Measurements from ENCODE around the gene HDAC4.

HDAC4 gene

GRCh38 chr2:239392688-239393387 is 8.0 kb downstream of the HDAC4 start:
- Histone ChIP-seq H4K91ac (ENCODE audit: low read depth, low read length) (no peak overlapping the region), H3K79me2 (ENCODE audit: control insufficient read depth, insufficient read depth, low read length, poor library complexity) (no peaks in the 10 kb centered on the region), H3K4ac (ENCODE audit: low read depth, low read length) (no peak overlapping the region), H2BK12ac (ENCODE audit: low read length) (no peak overlapping the region), H3K27me3 (ENCODE audit: insufficient read depth, low read length) (no peaks in the 10 kb centered on the region), H3K9me3 (ENCODE audit: insufficient read depth, low read depth, low read length) (no peaks in the 10 kb centered on the region), H3K4me3 (ENCODE audit: low read depth, low read length) (no peak overlapping the region), H3K4me1 (ENCODE audit: control insufficient read depth in 1 of 2, insufficient read depth in 2 of 2, low read length in 2 of 2) (peaks cover 2 to 6% of the 10 kb centered on the region in 2 experiments), H3K4me2 (ENCODE audit: low read length) (no peak overlapping the region), H2AK5ac (ENCODE audit: low read length) (no peak overlapping the region), H4K12ac (ENCODE audit: low read depth, low read length) (no peak overlapping the region), H3K18ac (ENCODE audit: low read length) (peak overlapping the region; percentile 25), H3K36me3 (ENCODE audit: control insufficient read depth in 1 of 2, insufficient read depth in 2 of 2, low read length in 2 of 2) (no peaks in the 10 kb centered on the region), H2BK120ac (ENCODE audit: insufficient read depth, low read length, poor library complexity) (no peak overlapping the region), H3K9ac (ENCODE audit: low read length) (no peak overlapping the region), H3K27ac (ENCODE audit: low read depth, low read length) (no peak overlapping the region), H2AFZ (ENCODE audit: insufficient read depth, low read length, poor library complexity) (no peak overlapping the region), H4K8ac (ENCODE audit: low read depth, low read length) (no peak overlapping the region), H3K23ac (ENCODE audit: low read length) (no peak overlapping the region), H2BK5ac (ENCODE audit: low read depth, low read length, poor library complexity) (no peak overlapping the region), H3K14ac (ENCODE audit: low read length) (no peak overlapping the region), H3K79me1 (ENCODE audit: low read length) (no peaks in the 10 kb centered on the region)
- WGBS (ENCODE audit: extremely low coverage, insufficient coverage, insufficient read length), result no CpG with 5 or more reads among the region's 14 CpGs
- no peak for DNase-seq

- H3K4me1 ChIP-seq (ENCODE audit: control insufficient read depth in 1 of 2, insufficient read depth in 2 of 2, low read length in 2 of 2), result peaks cover 2 to 6% of the 10 kb centered on the region in 2 experiments
- H3K18ac ChIP-seq (ENCODE audit: low read length), result no peak overlapping the region
- H3K27ac ChIP-seq (ENCODE audit: low read depth, low read length), result no peak overlapping the region
- H2AK5ac ChIP-seq (ENCODE audit: low read length), result no peak overlapping the region
- H4K12ac ChIP-seq (ENCODE audit: low read depth, low read length), result no peak overlapping the region
- H3K23ac ChIP-seq (ENCODE audit: low read length), result no peak overlapping the region
- H3K36me3 ChIP-seq (ENCODE audit: control insufficient read depth in 1 of 2, insufficient read depth in 2 of 2, low read length in 2 of 2), result no peaks in the 10 kb centered on the region
- no peak for DNase-seq
- no peak overlapping the region for H2AFZ ChIP-seq (ENCODE audit: insufficient read depth, low read length, poor library complexity)
- no CpG with 5 or more reads among the region's 12 CpGs for WGBS (ENCODE audit: extremely low coverage, insufficient coverage, insufficient read length)
- H2BK5ac ChIP-seq (ENCODE audit: low read depth, low read length, poor library complexity), result no peak overlapping the region
- H3K79me1 ChIP-seq (ENCODE audit: low read length), result no peaks in the 10 kb centered on the region
- no peaks in the 10 kb centered on the region for H3K79me2 ChIP-seq (ENCODE audit: control insufficient read depth, insufficient read depth, low read length, poor library complexity)
- no peak overlapping the region for H3K4ac ChIP-seq (ENCODE audit: low read depth, low read length)
- H3K4me3 ChIP-seq (ENCODE audit: low read depth, low read length), result no peak overlapping the region
- no peak overlapping the region for H3K4me2 ChIP-seq (ENCODE audit: low read length)
- no peaks in the 10 kb centered on the region for H3K27me3 ChIP-seq (ENCODE audit: insufficient read depth, low read length)
- no peak overlapping the region for H2BK120ac ChIP-seq (ENCODE audit: insufficient read depth, low read length, poor library complexity)
- H4K91ac ChIP-seq (ENCODE audit: low read depth, low read length), result no peak overlapping the region
- no peak overlapping the region for H3K14ac ChIP-seq (ENCODE audit: low read length)
- H3K9me3 ChIP-seq (ENCODE audit: insufficient read depth, low read depth, low read length), result no peaks in the 10 kb centered on the region
- no peak overlapping the region for H3K9ac ChIP-seq (ENCODE audit: low read length)
- H4K8ac ChIP-seq (ENCODE audit: low read depth, low read length), result no peak overlapping the region
- no peak overlapping the region for H2BK12ac ChIP-seq (ENCODE audit: low read length)
These were observed 8.8 kb downstream of the HDAC4 start for GRCh38 chr2:239392072-239392357.

DNA sequence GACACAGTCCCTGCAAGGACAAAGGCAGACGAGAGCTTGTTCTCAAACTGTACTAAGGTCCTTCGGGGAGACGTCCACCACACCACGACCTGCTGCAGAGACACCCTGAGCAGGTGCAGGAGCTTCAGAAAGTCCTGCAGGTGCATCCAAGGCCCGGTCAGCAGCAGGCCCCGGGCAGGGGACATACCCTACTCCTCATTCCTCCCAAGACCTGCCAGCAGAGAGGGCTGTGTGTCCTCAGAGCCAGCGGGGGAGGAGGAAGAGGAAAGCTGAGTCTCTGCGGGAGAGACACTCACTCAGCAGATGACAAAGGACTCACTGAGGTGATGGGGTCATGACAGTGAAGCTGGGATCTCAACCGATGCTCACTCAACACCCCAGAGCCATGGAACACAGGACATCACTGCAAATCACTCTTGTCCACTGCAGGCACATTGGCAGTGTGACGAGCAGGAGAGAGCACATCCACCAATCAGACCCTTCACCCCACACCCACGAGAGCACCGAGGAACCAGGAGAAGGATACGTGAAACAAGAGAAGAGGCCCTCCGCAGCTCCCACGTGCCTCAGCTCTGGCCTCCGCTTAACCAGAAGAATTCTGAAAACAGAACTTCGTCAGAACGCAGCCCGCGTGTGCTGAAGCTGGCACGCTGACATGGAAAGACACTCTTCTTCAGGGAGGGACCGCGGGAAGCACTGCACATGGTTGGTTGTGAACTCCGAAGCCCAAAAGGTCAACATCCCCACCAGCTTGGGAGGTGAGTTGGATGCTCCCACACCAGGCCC is 9.3 kb downstream of the HDAC4 start:
- no CpG with 5 or more reads among the region's 24 CpGs for WGBS (ENCODE audit: extremely low coverage, insufficient coverage, insufficient read length)

GRCh38 chr2:239390546-239391285 is 10.1 kb downstream of the HDAC4 start:
- no peak overlapping the region for H2BK5ac ChIP-seq (ENCODE audit: low read depth, low read length, poor library complexity)
- H3K79me2 ChIP-seq (ENCODE audit: control insufficient read depth, insufficient read depth, low read length, poor library complexity), result no peaks in the 10 kb centered on the region
- H3K27ac ChIP-seq (ENCODE audit: low read depth, low read length), result no peak overlapping the region
- no peak overlapping the region for H2BK120ac ChIP-seq (ENCODE audit: insufficient read depth, low read length, poor library complexity)
- no peaks in the 10 kb centered on the region for H3K27me3 ChIP-seq (ENCODE audit: insufficient read depth, low read length)
- no peaks in the 10 kb centered on the region for H3K36me3 ChIP-seq (ENCODE audit: control insufficient read depth in 1 of 2, insufficient read depth in 2 of 2, low read length in 2 of 2)
- no peak overlapping the region for H3K4me3 ChIP-seq (ENCODE audit: low read depth, low read length)
- no peak overlapping the region for H3K14ac ChIP-seq (ENCODE audit: low read length)
- H2AFZ ChIP-seq (ENCODE audit: insufficient read depth, low read length, poor library complexity), result no peak overlapping the region
- H4K91ac ChIP-seq (ENCODE audit: low read depth, low read length), result no peak overlapping the region
- no peak overlapping the region for H3K4ac ChIP-seq (ENCODE audit: low read depth, low read length)
- H2AK5ac ChIP-seq (ENCODE audit: low read length), result no peak overlapping the region
- H3K23ac ChIP-seq (ENCODE audit: low read length), result no peak overlapping the region
- no peak overlapping the region for H3K9ac ChIP-seq (ENCODE audit: low read length)
- peaks cover 2 to 6% of the 10 kb centered on the region in 2 experiments for H3K4me1 ChIP-seq (ENCODE audit: control insufficient read depth in 1 of 2, insufficient read depth in 2 of 2, low read length in 2 of 2)
- H3K9me3 ChIP-seq (ENCODE audit: insufficient read depth, low read depth, low read length), result no peaks in the 10 kb centered on the region
- no peak overlapping the region for H2BK12ac ChIP-seq (ENCODE audit: low read length)
- peak; percentile 33 to 79 for DNase-seq
- no peak overlapping the region for H3K4me2 ChIP-seq (ENCODE audit: low read length)
- no peak overlapping the region for H3K18ac ChIP-seq (ENCODE audit: low read length)
- WGBS (ENCODE audit: extremely low coverage, insufficient coverage, insufficient read length), result no CpG with 5 or more reads among the region's 26 CpGs
- no peak overlapping the region for H4K12ac ChIP-seq (ENCODE audit: low read depth, low read length)
- H4K8ac ChIP-seq (ENCODE audit: low read depth, low read length), result no peak overlapping the region
- no peaks in the 10 kb centered on the region for H3K79me1 ChIP-seq (ENCODE audit: low read length)

More for the DNA sequence above, 9.3 kb downstream of the HDAC4 start:
- Histone ChIP-seq H2AK5ac (ENCODE audit: low read length) (no peak overlapping the region), H2BK5ac (ENCODE audit: low read depth, low read length, poor library complexity) (no peak overlapping the region), H3K4me3 (ENCODE audit: low read depth, low read length) (no peak overlapping the region), H3K4me2 (ENCODE audit: low read length) (no peak overlapping the region), H3K23ac (ENCODE audit: low read length) (no peak overlapping the region), H3K27me3 (ENCODE audit: insufficient read depth, low read length) (no peaks in the 10 kb centered on the region), H3K79me1 (ENCODE audit: low read length) (no peaks in the 10 kb centered on the region), H4K12ac (ENCODE audit: low read depth, low read length) (no peak overlapping the region), H2AFZ (ENCODE audit: insufficient read depth, low read length, poor library complexity) (no peak overlapping the region), H2BK12ac (ENCODE audit: low read length) (no peak overlapping the region), H3K4me1 (ENCODE audit: control insufficient read depth in 1 of 2, insufficient read depth in 2 of 2, low read length in 2 of 2) (peaks cover 2 to 6% of the 10 kb centered on the region in 2 experiments), H3K4ac (ENCODE audit: low read depth, low read length) (no peak overlapping the region), H3K79me2 (ENCODE audit: control insufficient read depth, insufficient read depth, low read length, poor library complexity) (no peaks in the 10 kb centered on the region), H3K9ac (ENCODE audit: low read length) (no peak overlapping the region), H3K14ac (ENCODE audit: low read length) (no peak overlapping the region), H3K18ac (ENCODE audit: low read length) (no peak overlapping the region), H3K36me3 (ENCODE audit: control insufficient read depth in 1 of 2, insufficient read depth in 2 of 2, low read length in 2 of 2) (no peaks in the 10 kb centered on the region), H3K9me3 (ENCODE audit: insufficient read depth, low read depth, low read length) (no peaks in the 10 kb centered on the region), H2BK120ac (ENCODE audit: insufficient read depth, low read length, poor library complexity) (no peak overlapping the region), H4K8ac (ENCODE audit: low read depth, low read length) (no peak overlapping the region), H4K91ac (ENCODE audit: low read depth, low read length) (no peak overlapping the region), H3K27ac (ENCODE audit: low read depth, low read length) (no peak overlapping the region)
- DNase-seq, result no peak
